OCI-LY1 (cell line): ENCODE data around the gene TEK.

Source experiments
- H2AFZ ChIP-seq: fragments of 200-600 bp; sonication (generic), shearing (Covaris generic); 2 replicates; pipeline ENCODE4 v1.6.0; 2014; ENCODE audit warnings: antibody characterized with exemption, mild to moderate bottlenecking, low read length
- H3F3A ChIP-seq: fragments of 200-600 bp; sonication (generic), shearing (Covaris generic); 2 replicates; pipeline ENCODE4 v1.6.0; 2014; ENCODE audit warnings: mild to moderate bottlenecking, antibody characterized with exemption, low read length, moderate library complexity; ENCODE audit not compliant: insufficient read depth
- H3K27ac ChIP-seq: fragments of 200-600 bp; sonication (generic); 2 replicates; pipeline ENCODE4 v1.5.1; 2014; ENCODE audit warnings: low read length, mixed run types, mild to moderate bottlenecking, low read depth; ENCODE audit not compliant: poor library complexity, severe bottlenecking
- H3K27me3 ChIP-seq: fragments of 200-600 bp; sonication (generic); 2 replicates; pipeline ENCODE4 v1.6.0; 2014; ENCODE audit warnings: antibody characterized with exemption, mild to moderate bottlenecking, low read length, moderate library complexity; ENCODE audit not compliant: insufficient read depth
- H3K36me3 ChIP-seq: fragments of 200-600 bp; sonication (generic); 2 replicates; pipeline ENCODE4 v1.6.1; 2014; ENCODE audit warnings: mild to moderate bottlenecking, antibody characterized with exemption, low read length, moderate library complexity, mixed read lengths; ENCODE audit not compliant: insufficient read depth
- H3K4me1 ChIP-seq: fragments of 200-600 bp; sonication (generic); 2 replicates; pipeline ENCODE4 v1.5.1; 2014; ENCODE audit warnings: mild to moderate bottlenecking, low read length, moderate library complexity; ENCODE audit not compliant: insufficient read depth, severe bottlenecking
- H3K4me2 ChIP-seq: fragments of 200-600 bp; sonication (generic), shearing (Covaris generic); 2 replicates; pipeline ENCODE4 v1.6.1; 2014; ENCODE audit warnings: low read length
- H3K4me3 ChIP-seq: fragments of 200-600 bp; sonication (generic); 2 replicates; pipeline ENCODE4 v1.5.1; 2014; ENCODE audit warnings: low read length, low read depth, mild to moderate bottlenecking, mixed read lengths; ENCODE audit not compliant: poor library complexity, severe bottlenecking
- H3K79me2 ChIP-seq: fragments of 200-600 bp; shearing (Covaris generic); 2 replicates; pipeline ENCODE4 v1.6.1; 2016; ENCODE audit warnings: mixed run types, low read length, mixed read lengths; ENCODE audit not compliant: insufficient read depth
- H3K9ac ChIP-seq: fragments of 200-600 bp; sonication (generic), shearing (Covaris generic); 2 replicates; pipeline ENCODE4 v1.6.1; 2014; ENCODE audit warnings: mild to moderate bottlenecking, low read length, mixed read lengths
- H3K9me2 ChIP-seq: fragments of 200-600 bp; sonication (generic), shearing (Covaris generic); 2 replicates; pipeline ENCODE4 v1.6.1; 2014; ENCODE audit warnings: low read depth, mild to moderate bottlenecking, low read length, mixed read lengths
- H3K9me3 ChIP-seq: fragments of 200-600 bp; shearing (Covaris generic); 2 replicates; pipeline ENCODE4 v1.6.1; 2014; ENCODE audit warnings: low read length, mixed read lengths
- H4K20me1 ChIP-seq: fragments of 200-600 bp; sonication (generic), shearing (Covaris generic); 2 replicates; pipeline ENCODE4 v1.6.0; 2016; ENCODE audit warnings: mild to moderate bottlenecking, low read length; ENCODE audit not compliant: insufficient read depth
- CTCF ChIP-seq: fragments of 200-600 bp; sonication (generic), shearing (Covaris generic); IDR thresholded peaks from 2 replicates; pipeline ENCODE4 v1.5.1; 2017; ENCODE audit warnings: mild to moderate bottlenecking, antibody characterized with exemption, low read length, moderate library complexity, mixed read lengths
- EZH2 ChIP-seq: fragments of 200-600 bp; sonication (generic), shearing (Covaris generic); IDR thresholded peaks from 2 replicates; pipeline ENCODE4 v1.8.0; 2017; ENCODE audit warnings: borderline replicate concordance, mixed run types, mild to moderate bottlenecking, antibody characterized with exemption, low read length, moderate library complexity, mixed read lengths

TEK gene

GRCh38 chr9:27276193-27277030, 167.4 kb downstream of the TEK start:
- Histone ChIP-seq H3K79me2 (no peaks in the 10 kb centered on the region), H3F3A (no peaks in the 10 kb centered on the region), H2AFZ (no peak overlapping the region), H3K27me3 (no peaks in the 10 kb centered on the region), H3K36me3 (no peaks in the 10 kb centered on the region), H4K20me1 (no peaks in the 10 kb centered on the region), H3K9me2 (no peaks in the 10 kb centered on the region), H3K4me3 (no peak overlapping the region), H3K9ac (no peak overlapping the region), H3K27ac (no peak overlapping the region), H3K4me1 (peaks cover 12% of the 10 kb centered on the region), H3K4me2 (peak overlapping the region; percentile 10; the same call in 1 of the 2 replicates), H3K9me3 (no peaks in the 10 kb centered on the region)
- TF ChIP-seq EZH2, result no peak
- peak; percentile 84 for TF ChIP-seq CTCF

GRCh38 chr9:27278374-27278773, 169.3 kb downstream of the TEK start:
- no peaks in the 10 kb centered on the region for H3F3A ChIP-seq
- H3K27ac ChIP-seq, result no peak overlapping the region
- H2AFZ ChIP-seq, result no peak overlapping the region
- no peaks in the 10 kb centered on the region for H3K9me3 ChIP-seq
- no peaks in the 10 kb centered on the region; the same call in 1 of the 2 replicates for H3K27me3 ChIP-seq
- no peaks in the 10 kb centered on the region for H4K20me1 ChIP-seq
- no peak overlapping the region for H3K4me2 ChIP-seq
- H3K4me1 ChIP-seq, result peaks cover 3% of the 10 kb centered on the region
- no peak overlapping the region for H3K9ac ChIP-seq
- no peaks in the 10 kb centered on the region for H3K36me3 ChIP-seq
- TF ChIP-seq EZH2 (no peak), CTCF (no peak)
- no peaks in the 10 kb centered on the region for H3K79me2 ChIP-seq
- H3K9me2 ChIP-seq, result no peaks in the 10 kb centered on the region
- H3K4me3 ChIP-seq, result no peak overlapping the region

GRCh38 chr9:27279611-27280010, 170.6 kb downstream of the TEK start:
- Histone ChIP-seq H3K9me2 (no peaks in the 10 kb centered on the region), H3K9ac (no peak overlapping the region), H3F3A (no peaks in the 10 kb centered on the region), H3K4me2 (no peak overlapping the region), H4K20me1 (no peaks in the 10 kb centered on the region), H3K9me3 (no peaks in the 10 kb centered on the region), H3K79me2 (no peaks in the 10 kb centered on the region), H3K4me3 (no peak overlapping the region), H3K4me1 (peaks cover 3% of the 10 kb centered on the region), H3K27ac (no peak overlapping the region), H2AFZ (no peak overlapping the region), H3K27me3 (no peaks in the 10 kb centered on the region; the same call in 1 of the 2 replicates), H3K36me3 (no peaks in the 10 kb centered on the region)
- TF ChIP-seq CTCF (no peak), EZH2 (no peak)
